GM12864 (cell line): ENCODE data around the gene PJA1.

Experiments
- DNase-seq: peaks from one replicate; pipeline ENCODE4 v3.0.0-alpha.2; 2011; ENCODE audit warnings: low read depth
- H3K4me3 ChIP-seq: 2 replicates; pipeline ENCODE4 v1.5.1; 2011; ENCODE audit warnings: mild to moderate bottlenecking, low read depth, low read length, control low read depth
- CTCF ChIP-seq: IDR thresholded peaks from 2 replicates; pipeline ENCODE4 v1.5.1; 2011; ENCODE audit warnings: low read depth, mild to moderate bottlenecking, moderate library complexity, low read length, control low read depth, inconsistent platforms; ENCODE audit errors: missing control alignments

PJA1 gene

GRCh38 chrX:69165087-69165651 lies at the start of gene PJA1:
TSS of gene PJA1 (minus strand) at chrX:69165453. CDS start at chrX:69163073, 2,380 bp downstream.
- H3K4me3 ChIP-seq = peak within 1 kb of the TSS; percentile 64
- DNase-seq = no peak
- TF ChIP-seq CTCF = no peak

- no peak for DNase-seq
- TF ChIP-seq CTCF = no peak
Measured at GRCh38 chrX:69214463-69214862, 49.2 kb upstream of the PJA1 start.

GRCh38 chrX:69211701-69212100 lies 46.4 kb upstream of the PJA1 start:
- TF ChIP-seq CTCF = no peak
- no peak overlapping the region for H3K4me3 ChIP-seq
- DNase-seq = no peak

More at GRCh38 chrX:69214463-69214862, 49.2 kb upstream of the PJA1 start:
- no peak overlapping the region for H3K4me3 ChIP-seq

GRCh38 chrX:69210581-69210980 lies 45.3 kb upstream of the PJA1 start:
- H3K4me3 ChIP-seq = no peak overlapping the region
- no peak for TF ChIP-seq CTCF
- DNase-seq = no peak

GRCh38 chrX:69207216-69207615 lies 42.0 kb upstream of the PJA1 start:
- DNase-seq = no peak
- no peak overlapping the region for H3K4me3 ChIP-seq
- no peak for TF ChIP-seq CTCF

GRCh38 chrX:69203638-69204037 lies 38.4 kb upstream of the PJA1 start:
- no peak overlapping the region for H3K4me3 ChIP-seq
- TF ChIP-seq CTCF = no peak
- no peak for DNase-seq

GRCh38 chrX:69197690-69198089 lies 32.4 kb upstream of the PJA1 start:
- DNase-seq = no peak
- H3K4me3 ChIP-seq = no peak overlapping the region
- no peak for TF ChIP-seq CTCF
